Stomach (tissue), 9 donors: ENCODE data around the gene ZNF492. TPM values are rescaled to one million over a fixed set of nuclear protein-coding genes. Genes with fewer than 3 reads are reported as not detected.

Experiments
- DNase-seq, 2 donors: peaks; one replicate each; pipeline versions ENCODE4 v3.0.0 to v3.0.0-alpha.2; 2013 to 2019
- H3K27ac ChIP-seq, 5 donors: fragments of 200-600 bp in 4 of 5; sonication (generic) in 4 of 5; one replicate each; pipeline ENCODE4 v1.5.1; 2013 to 2019; ENCODE audit warnings: mild to moderate bottlenecking in 1 of 5, moderate library complexity in 1 of 5
- H3K27me3 ChIP-seq, 3 donors: fragments of 200-600 bp; sonication (generic); one replicate each; pipeline ENCODE4 v1.5.1; 2017 to 2019; ENCODE audit warnings: mixed run types in 1 of 3
- H3K36me3 ChIP-seq, 4 donors: fragments of 200-600 bp; sonication (generic); 1 replicate in 3 of 4; 2 replicates in 1 of 4; pipeline ENCODE4 v1.5.1; 2016 to 2019
- H3K4me1 ChIP-seq, 4 donors: fragments of 200-600 bp; sonication (generic); one replicate each; pipeline ENCODE4 v1.5.1; 2016 to 2019
- H3K4me3 ChIP-seq, 4 donors: fragments of 200-600 bp; sonication (generic) in 3 of 4; one replicate each; pipeline ENCODE4 v1.5.1; 2016 to 2019; ENCODE audit warnings: mild to moderate bottlenecking in 1 of 4
- H3K9me3 ChIP-seq, 4 donors: fragments of 200-600 bp; sonication (generic); one replicate each; pipeline ENCODE4 v1.5.1; 2016 to 2019
- CTCF ChIP-seq, 7 experiments: fragments of 450-650 bp in 4 of 7; fragments of 200-600 bp in 3 of 7; sonication (generic) in 3 of 7; IDR thresholded peaks; one replicate each; pipeline ENCODE4 v1.5.1; 2016 to 2019; ENCODE audit warnings: antibody characterized with exemption in 7 of 7, control low read depth in 2 of 7, mild to moderate bottlenecking in 1 of 7
- EP300 ChIP-seq: sonication (generic); formaldehyde crosslinking; IDR thresholded peaks from one replicate; pipeline ENCODE4 v1.6.1; 2017; ENCODE audit warnings: antibody characterized with exemption
- POLR2A ChIP-seq, 4 donors: fragments of 450-650 bp; IDR thresholded peaks; one replicate each; pipeline ENCODE4 v1.6.1; 2016; ENCODE audit warnings: antibody characterized with exemption in 4 of 4, control low read depth in 2 of 4, mild to moderate bottlenecking in 1 of 4, moderate library complexity in 1 of 4
- WGBS, 5 donors: extraction: QIAGEN DNeasy Blood & Tissue Kit in 3 of 5; methylation state at CpG; one replicate each; pipeline versions ENCODE4 v1.1.5 to v1.1.7; 2013 to 2018; 5-methylcytosine and 5-hydroxymethylcytosine counted together
- intact Hi-C: fragments of 100-400 bp; cut with DNase I; formaldehyde crosslinking; loops from one replicate; pipeline ENCODE4 v1.15.1; 2023; ENCODE audit warnings: low total_unique reads
- polyA plus RNA-seq, 3 donors: library from polyadenylated mRNA; stranded (reverse); fragments of 200-250 nt; gene quantifications; one replicate each; pipeline ENCODE4 v1.2.3, GENCODE V29; 2013
- small RNA-seq, 4 donors: library from RNA; depleted of rRNA; stranded (forward); fragments of <200 nt; gene quantifications; one replicate each; pipeline ENCODE3, GENCODE V24; 2016
- total RNA-seq, 5 donors: library from RNA; depleted of rRNA; stranded (reverse); fragments of >200 nt; gene quantifications; one replicate each; pipeline versions ENCODE4 v1.1.0 to v1.2.3, GENCODE V29; 2014 to 2016
- donor health status: healthy with polysubstance abuse.
- donor health status: Bipolar disorder and iron deficiency.
- donor health status: healthy.

Gene ZNF492
- total and polyA plus RNA-seq, 8 donors, result 0.10 to 1.7 (median 1.7) TPM; not detected in 5

GRCh38 chr19:22708983-22709382, 74.9 kb downstream of the ZNF492 start:
- Histone ChIP-seq H3K27ac (no peak overlapping the region), H3K27me3 (no peaks in the 10 kb centered on the region), H3K4me3 (no peak overlapping the region), H3K36me3 (no peaks in the 10 kb centered on the region), H3K9me3 (peaks cover 0 to 80% (median 55%) of the 10 kb centered on the region in 4 donors), H3K4me1 (no peaks in the 10 kb centered on the region)
- intact Hi-C loops, result no loop called here
- WGBS, 5 donors, result 16 to 31% (median 22%) methylated on average over 26 to 27 of the region's 27 CpGs
- DNase-seq, result no peak
- TF ChIP-seq EP300 (no peak), CTCF (IDR thresholded peaks at IDR 0.05) (no peak), POLR2A (IDR thresholded peaks at IDR 0.05) (no peak)

Small RNAs within 50 kb of the gene (small RNA-seq; reads per million reads assigned to genes)
- gene AC011467.2, result 0 reads per million in 4 donors

Other genes starting within 250 kb of the ZNF492 start
- gene ZNF98, start 212.0 kb upstream of the ZNF492 start, total RNA-seq, result 1 to 10 TPM in 1 of 5 donors, not detected in 4; 5.3 TPM
- not detected for gene ZNF98, start 212.0 kb upstream of the ZNF492 start, polyA plus RNA-seq
- gene ZNF99, start 149.8 kb downstream of the ZNF492 start, total RNA-seq, result under 1 TPM in 1 of 5 donors, not detected in 4; 0.37 TPM
- not detected for gene ZNF99, start 149.8 kb downstream of the ZNF492 start, polyA plus RNA-seq
- gene ZNF723, start 198.0 kb downstream of the ZNF492 start, total RNA-seq, result not detected
- not detected for gene ZNF723, start 198.0 kb downstream of the ZNF492 start, polyA plus RNA-seq